Measurements from ENCODE around the gene ENOX2.

DNA sequence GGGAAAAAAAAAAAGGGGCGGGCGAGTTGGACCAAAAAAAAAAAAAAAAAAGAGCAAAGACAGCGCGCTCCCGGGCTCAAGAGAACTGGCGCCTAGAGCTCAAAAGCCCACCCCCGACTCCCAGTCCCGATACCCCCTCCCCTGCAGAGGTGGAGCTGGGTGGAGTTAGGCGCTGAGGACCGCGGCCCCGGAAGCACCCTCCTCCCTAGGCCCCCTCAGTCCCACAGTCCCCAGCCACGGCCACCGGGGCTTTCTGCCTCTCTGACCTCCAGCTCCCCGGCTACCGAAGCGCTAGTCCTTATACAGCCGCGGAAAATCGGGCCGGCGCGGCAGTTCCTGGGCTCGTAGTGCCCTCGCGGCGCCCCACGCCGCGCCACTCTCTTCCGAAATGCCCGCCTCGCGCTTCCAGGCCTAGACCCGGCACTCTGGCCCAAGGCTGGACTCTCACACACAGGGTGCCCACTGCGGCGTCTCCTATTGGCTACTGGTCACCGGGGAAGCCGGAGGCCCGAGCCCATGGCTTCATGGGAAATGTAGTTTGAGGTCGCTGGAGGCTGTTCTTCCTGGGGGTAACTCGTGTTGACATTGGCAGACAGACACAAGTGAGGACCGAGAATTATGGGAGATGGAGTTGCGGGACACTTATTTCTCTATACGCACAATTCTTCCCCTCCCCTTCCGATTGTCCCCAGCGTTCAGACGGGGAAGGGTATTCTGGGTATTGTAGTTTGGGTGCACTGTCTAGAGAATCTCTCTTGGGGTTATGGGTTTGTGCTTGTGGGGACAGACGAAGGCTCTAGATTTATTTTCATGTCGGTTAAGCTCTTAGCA, at the start of gene ENOX2:
- peak in 1 of 4 donors; percentile 8 for TF ChIP-seq POLR2A (IDR thresholded peaks at IDR 0.05)
- TF ChIP-seq, protein P1, sequence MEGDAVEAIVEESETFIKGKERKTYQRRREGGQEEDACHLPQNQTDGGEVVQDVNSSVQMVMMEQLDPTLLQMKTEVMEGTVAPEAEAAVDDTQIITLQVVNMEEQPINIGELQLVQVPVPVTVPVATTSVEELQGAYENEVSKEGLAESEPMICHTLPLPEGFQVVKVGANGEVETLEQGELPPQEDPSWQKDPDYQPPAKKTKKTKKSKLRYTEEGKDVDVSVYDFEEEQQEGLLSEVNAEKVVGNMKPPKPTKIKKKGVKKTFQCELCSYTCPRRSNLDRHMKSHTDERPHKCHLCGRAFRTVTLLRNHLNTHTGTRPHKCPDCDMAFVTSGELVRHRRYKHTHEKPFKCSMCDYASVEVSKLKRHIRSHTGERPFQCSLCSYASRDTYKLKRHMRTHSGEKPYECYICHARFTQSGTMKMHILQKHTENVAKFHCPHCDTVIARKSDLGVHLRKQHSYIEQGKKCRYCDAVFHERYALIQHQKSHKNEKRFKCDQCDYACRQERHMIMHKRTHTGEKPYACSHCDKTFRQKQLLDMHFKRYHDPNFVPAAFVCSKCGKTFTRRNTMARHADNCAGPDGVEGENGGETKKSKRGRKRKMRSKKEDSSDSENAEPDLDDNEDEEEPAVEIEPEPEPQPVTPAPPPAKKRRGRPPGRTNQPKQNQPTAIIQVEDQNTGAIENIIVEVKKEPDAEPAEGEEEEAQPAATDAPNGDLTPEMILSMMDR (IDR thresholded peaks at IDR 0.05), result peak in 1 of 7 experiments; percentile 15

All from stomach (tissue), 4 donors.